ENCODE results near the gene GRM4.

GRM4 gene

DNA sequence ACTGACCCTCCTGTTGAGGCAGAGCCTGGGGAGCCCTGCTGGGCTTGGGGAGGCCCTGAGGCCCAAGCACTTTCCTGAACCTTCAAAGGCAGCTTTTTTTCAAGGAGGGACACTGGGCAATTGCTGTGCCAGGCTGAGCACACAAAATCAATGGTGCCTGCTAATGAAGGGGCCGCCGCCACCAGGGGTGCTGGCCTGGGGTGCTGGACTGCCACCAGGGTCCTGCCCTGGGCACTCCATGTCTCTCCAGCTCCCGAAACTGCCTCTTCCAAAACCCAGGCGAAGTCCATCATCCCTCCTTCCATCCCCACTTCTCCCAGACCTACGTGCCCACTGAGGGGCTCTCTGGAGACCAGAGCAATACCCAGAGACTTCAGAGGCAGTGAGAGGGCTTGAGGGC is 145.6 kb downstream of the GRM4 start:
- no peak overlapping the region for H3K4me3 ChIP-seq (ENCODE audit: low read length)
- H3K36me3 ChIP-seq (ENCODE audit: insufficient read depth, low read length), result no peaks in the 10 kb centered on the region
- H3K27me3 ChIP-seq (ENCODE audit: control insufficient read depth, insufficient read depth, low read length), result peaks cover 56% of the 10 kb centered on the region
- H3K9me3 ChIP-seq (replicated peaks; ENCODE audit: low read length), result no peaks in the 10 kb centered on the region
- H3K9ac ChIP-seq (ENCODE audit: low read depth, low read length), result no peak overlapping the region
- no peaks in the 10 kb centered on the region for H3K4me1 ChIP-seq (ENCODE audit: control insufficient read depth, insufficient read depth, low read length)
- no peak overlapping the region for H3K4me2 ChIP-seq (ENCODE audit: low read length)

DNA sequence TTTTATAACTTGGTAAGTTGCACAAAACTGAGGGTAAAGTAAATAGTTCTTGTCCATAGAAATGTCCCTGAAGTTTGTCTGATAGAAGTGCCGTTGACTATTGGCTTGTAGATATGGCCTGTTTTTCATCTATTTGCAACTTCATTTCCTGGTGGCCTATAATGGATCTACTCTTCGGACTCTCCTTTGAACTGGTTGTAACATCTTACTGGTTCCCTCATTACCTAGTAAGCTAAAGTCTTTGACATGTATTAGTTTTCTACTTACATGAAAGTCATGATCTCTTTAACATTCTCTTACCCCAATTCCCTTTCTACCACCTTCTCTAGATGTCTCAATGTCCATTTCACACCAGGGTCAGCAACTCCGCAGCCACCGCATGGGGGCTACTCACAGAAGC is 146.3 kb downstream of the GRM4 start:
- no peak overlapping the region for H3K4me3 ChIP-seq (ENCODE audit: low read length)
- H3K9me3 ChIP-seq (replicated peaks; ENCODE audit: low read length), result no peaks in the 10 kb centered on the region
- H3K4me2 ChIP-seq (ENCODE audit: low read length), result no peak overlapping the region
- peaks cover 56% of the 10 kb centered on the region for H3K27me3 ChIP-seq (ENCODE audit: control insufficient read depth, insufficient read depth, low read length)
- H3K4me1 ChIP-seq (ENCODE audit: control insufficient read depth, insufficient read depth, low read length), result no peaks in the 10 kb centered on the region
- H3K9ac ChIP-seq (ENCODE audit: low read depth, low read length), result no peak overlapping the region
- no peaks in the 10 kb centered on the region for H3K36me3 ChIP-seq (ENCODE audit: insufficient read depth, low read length)

DNA sequence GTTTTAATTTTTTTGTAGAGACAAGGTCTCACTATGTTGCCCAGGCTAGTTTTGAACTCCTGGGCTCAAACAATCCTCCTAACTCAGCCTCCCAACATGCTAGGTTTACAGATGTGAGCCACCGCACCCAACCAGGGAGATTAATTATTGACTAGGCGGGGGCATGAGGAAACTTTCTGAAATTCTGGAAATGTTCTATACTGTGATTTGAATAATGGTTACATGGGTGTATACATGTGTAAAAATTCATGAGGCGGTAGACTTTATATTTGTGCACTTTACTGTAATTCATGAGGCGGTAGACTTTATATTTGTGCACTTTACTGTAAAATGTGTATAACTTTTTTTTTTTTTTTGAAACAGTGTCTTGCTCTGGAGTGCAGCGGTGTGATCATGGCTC is 147.2 kb downstream of the GRM4 start:
- H3K4me1 ChIP-seq (ENCODE audit: control insufficient read depth, insufficient read depth, low read length), result no peaks in the 10 kb centered on the region
- H3K4me2 ChIP-seq (ENCODE audit: low read length), result no peak overlapping the region
- no peak overlapping the region for H3K4me3 ChIP-seq (ENCODE audit: low read length)
- peaks cover 63% of the 10 kb centered on the region for H3K27me3 ChIP-seq (ENCODE audit: control insufficient read depth, insufficient read depth, low read length)
- no peak overlapping the region for H3K9ac ChIP-seq (ENCODE audit: low read depth, low read length)
- no peaks in the 10 kb centered on the region for H3K9me3 ChIP-seq (replicated peaks; ENCODE audit: low read length)
- no peaks in the 10 kb centered on the region for H3K36me3 ChIP-seq (ENCODE audit: insufficient read depth, low read length)

DNA sequence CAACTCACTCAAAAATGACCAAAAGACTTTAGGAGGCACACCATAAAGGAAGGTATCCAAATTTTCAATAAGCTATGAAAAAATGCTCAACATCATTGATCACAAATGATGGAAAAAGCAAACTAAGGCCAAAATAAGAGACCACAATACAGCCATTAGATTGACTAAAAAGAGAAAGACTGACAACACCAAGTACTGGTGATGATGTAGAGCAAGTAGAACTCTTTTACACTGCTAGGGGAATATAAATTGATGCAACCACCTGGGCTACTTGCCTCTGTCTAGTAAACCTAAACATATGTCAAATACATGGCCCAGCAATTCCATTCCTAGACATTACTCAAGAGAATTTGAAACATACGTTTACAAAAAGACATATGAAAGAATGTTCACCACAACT is 148.6 kb downstream of the GRM4 start:
- Histone ChIP-seq H3K36me3 (ENCODE audit: insufficient read depth, low read length) (no peaks in the 10 kb centered on the region), H3K9me3 (replicated peaks; ENCODE audit: low read length) (no peaks in the 10 kb centered on the region), H3K27me3 (ENCODE audit: control insufficient read depth, insufficient read depth, low read length) (peaks cover 72% of the 10 kb centered on the region), H3K9ac (ENCODE audit: low read depth, low read length) (no peak overlapping the region), H3K4me2 (ENCODE audit: low read length) (no peak overlapping the region), H3K4me3 (ENCODE audit: low read length) (no peak overlapping the region), H3K4me1 (ENCODE audit: control insufficient read depth, insufficient read depth, low read length) (no peaks in the 10 kb centered on the region)

DNA sequence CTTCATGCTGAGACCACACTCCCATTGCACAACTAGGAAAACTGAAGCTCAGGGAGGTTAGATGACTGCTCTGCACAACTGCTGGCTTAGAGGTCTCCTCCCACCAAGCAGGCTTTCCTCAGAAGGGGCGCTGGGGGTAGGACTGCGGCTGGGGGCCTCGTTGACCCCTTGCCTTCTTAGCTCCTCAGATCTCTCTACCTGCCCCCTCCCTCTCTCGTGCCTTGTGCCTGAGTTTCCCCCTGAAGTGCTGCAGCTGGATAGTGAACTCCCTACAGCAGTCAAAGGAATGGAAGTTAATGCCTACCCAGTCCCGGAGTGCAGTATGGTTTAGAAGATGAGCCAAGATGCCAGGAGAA is 149.8 kb downstream of the GRM4 start:
- H3K4me3 ChIP-seq (ENCODE audit: low read length), result no peak overlapping the region
- H3K9me3 ChIP-seq (replicated peaks; ENCODE audit: low read length), result no peaks in the 10 kb centered on the region
- H3K4me2 ChIP-seq (ENCODE audit: low read length), result no peak overlapping the region
- no peaks in the 10 kb centered on the region for H3K36me3 ChIP-seq (ENCODE audit: insufficient read depth, low read length)
- no peaks in the 10 kb centered on the region for H3K4me1 ChIP-seq (ENCODE audit: control insufficient read depth, insufficient read depth, low read length)
- no peak overlapping the region for H3K9ac ChIP-seq (ENCODE audit: low read depth, low read length)
- H3K27me3 ChIP-seq (ENCODE audit: control insufficient read depth, insufficient read depth, low read length), result peaks cover 80% of the 10 kb centered on the region

DNA sequence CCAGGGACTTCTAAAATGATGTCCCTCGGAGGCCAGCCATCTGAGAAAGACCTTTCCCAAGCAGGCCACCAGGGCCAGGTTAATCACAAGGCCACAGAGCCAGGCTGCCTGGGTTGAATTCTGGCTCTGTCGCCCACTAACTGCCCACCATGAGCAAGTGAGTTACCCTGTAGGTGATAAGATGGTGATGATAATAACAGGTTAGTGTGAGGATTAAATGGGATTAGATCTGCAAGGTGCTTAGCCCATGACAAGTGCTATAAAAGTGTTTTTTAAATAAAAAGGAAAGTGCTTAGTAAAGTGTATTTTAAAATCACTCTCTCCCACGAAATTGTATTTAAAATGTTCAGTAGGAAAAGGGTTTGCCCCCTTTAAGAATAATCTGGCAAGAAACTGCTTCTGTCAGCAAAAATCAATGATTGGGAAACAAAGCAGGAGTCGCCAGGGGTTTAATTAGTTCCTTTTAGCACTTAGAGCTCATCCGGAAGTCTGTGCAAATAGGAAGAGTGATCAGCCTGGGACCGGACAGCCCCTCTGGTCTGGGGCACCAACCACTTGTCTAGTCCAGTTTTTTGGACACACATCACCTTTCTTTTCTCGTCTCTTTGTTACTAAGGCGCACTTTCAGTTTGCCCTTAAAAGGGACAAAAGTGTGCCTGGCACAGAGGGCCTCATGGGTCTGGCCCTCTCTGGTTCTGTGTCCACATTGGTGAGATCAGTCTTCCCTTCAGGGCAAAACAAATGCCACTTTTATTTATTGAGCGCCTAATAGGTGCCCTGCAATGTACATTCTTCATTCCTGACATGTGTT is 150.4 kb downstream of the GRM4 start:
- Histone ChIP-seq H3K36me3 (ENCODE audit: insufficient read depth, low read length) (no peaks in the 10 kb centered on the region), H3K4me1 (ENCODE audit: control insufficient read depth, insufficient read depth, low read length) (no peaks in the 10 kb centered on the region), H3K27me3 (ENCODE audit: control insufficient read depth, insufficient read depth, low read length) (peaks cover 79% of the 10 kb centered on the region), H3K4me2 (ENCODE audit: low read length) (no peak overlapping the region), H3K4me3 (ENCODE audit: low read length) (no peak overlapping the region), H3K9ac (ENCODE audit: low read depth, low read length) (no peak overlapping the region), H3K9me3 (replicated peaks; ENCODE audit: low read length) (no peaks in the 10 kb centered on the region)

- H3K9me3 ChIP-seq (replicated peaks; ENCODE audit: low read length), result no peaks in the 10 kb centered on the region
- H3K36me3 ChIP-seq (ENCODE audit: insufficient read depth, low read length), result no peaks in the 10 kb centered on the region
- no peak overlapping the region for H3K4me3 ChIP-seq (ENCODE audit: low read length)
- no peak overlapping the region for H3K4me2 ChIP-seq (ENCODE audit: low read length)
- H3K27me3 ChIP-seq (ENCODE audit: control insufficient read depth, insufficient read depth, low read length), result peaks cover 75% of the 10 kb centered on the region
- H3K9ac ChIP-seq (ENCODE audit: low read depth, low read length), result no peak overlapping the region
- no peaks in the 10 kb centered on the region for H3K4me1 ChIP-seq (ENCODE audit: control insufficient read depth, insufficient read depth, low read length)
Measured at GRCh38 chr6:33994472-33995308, 151.2 kb downstream of the GRM4 start.

GRCh38 chr6:33993653-33994471 is 152.0 kb downstream of the GRM4 start:
- no peaks in the 10 kb centered on the region for H3K36me3 ChIP-seq (ENCODE audit: insufficient read depth, low read length)
- peaks cover 71% of the 10 kb centered on the region for H3K27me3 ChIP-seq (ENCODE audit: control insufficient read depth, insufficient read depth, low read length)
- no peak overlapping the region for H3K4me2 ChIP-seq (ENCODE audit: low read length)
- H3K4me3 ChIP-seq (ENCODE audit: low read length), result no peak overlapping the region
- H3K4me1 ChIP-seq (ENCODE audit: control insufficient read depth, insufficient read depth, low read length), result no peaks in the 10 kb centered on the region
- H3K9ac ChIP-seq (ENCODE audit: low read depth, low read length), result no peak overlapping the region
- no peaks in the 10 kb centered on the region for H3K9me3 ChIP-seq (replicated peaks; ENCODE audit: low read length)

DNA sequence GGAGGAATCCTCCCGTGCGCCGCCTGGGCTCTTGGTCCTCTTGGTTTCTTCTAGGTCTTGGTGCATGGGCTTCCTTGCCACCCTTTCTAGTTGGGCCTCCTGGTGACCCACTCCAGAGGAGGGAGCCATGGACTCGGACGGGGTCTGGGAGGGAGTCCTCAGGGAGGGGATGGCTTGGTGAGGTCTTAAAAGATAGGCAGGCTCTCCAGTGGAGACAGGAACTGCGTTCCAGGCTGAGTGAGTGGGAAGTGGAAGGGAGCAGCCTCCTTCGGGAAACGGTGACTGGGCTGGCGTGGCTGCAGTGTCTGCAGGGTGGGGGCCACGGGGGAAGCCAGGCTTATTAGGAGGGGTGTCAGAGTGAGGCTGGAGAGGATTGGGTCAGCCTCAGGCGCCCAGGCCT is 152.8 kb downstream of the GRM4 start:
- Histone ChIP-seq H3K4me3 (ENCODE audit: low read length) (no peak overlapping the region), H3K9me3 (replicated peaks; ENCODE audit: low read length) (no peaks in the 10 kb centered on the region), H3K27me3 (ENCODE audit: control insufficient read depth, insufficient read depth, low read length) (peaks cover 71% of the 10 kb centered on the region), H3K9ac (ENCODE audit: low read depth, low read length) (no peak overlapping the region), H3K36me3 (ENCODE audit: insufficient read depth, low read length) (no peaks in the 10 kb centered on the region), H3K4me1 (ENCODE audit: control insufficient read depth, insufficient read depth, low read length) (no peaks in the 10 kb centered on the region), H3K4me2 (ENCODE audit: low read length) (no peak overlapping the region)

DNA sequence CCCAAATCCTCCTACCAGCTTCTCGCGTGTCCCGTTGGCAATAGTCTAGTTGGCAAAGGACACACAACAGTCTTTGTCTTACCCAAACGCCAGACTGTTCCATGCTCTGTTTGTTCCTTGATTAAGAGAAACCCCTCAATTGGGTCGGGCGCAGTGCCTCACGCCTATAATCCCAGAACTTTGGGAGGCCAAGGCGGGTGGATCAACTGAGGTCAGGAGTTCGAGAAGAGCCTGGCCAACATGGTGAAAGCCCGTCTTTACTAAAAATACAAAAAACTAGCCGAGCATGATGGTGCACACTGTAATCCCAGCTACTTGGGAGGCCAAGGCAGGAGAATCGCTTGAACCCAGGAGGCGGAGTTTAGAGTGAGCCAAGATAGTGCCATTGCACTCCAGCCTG is 153.7 kb downstream of the GRM4 start:
- H3K4me2 ChIP-seq (ENCODE audit: low read length), result no peak overlapping the region
- H3K9ac ChIP-seq (ENCODE audit: low read depth, low read length), result no peak overlapping the region

GRCh38 chr6:33991610-33992009 is 154.3 kb downstream of the GRM4 start:
- Histone ChIP-seq H3K4me2 (ENCODE audit: low read length) (no peak overlapping the region), H3K9me3 (replicated peaks; ENCODE audit: low read length) (no peaks in the 10 kb centered on the region), H3K9ac (ENCODE audit: low read depth, low read length) (no peak overlapping the region), H3K4me1 (ENCODE audit: control insufficient read depth, insufficient read depth, low read length) (no peaks in the 10 kb centered on the region), H3K4me3 (ENCODE audit: low read length) (no peak overlapping the region), H3K27me3 (ENCODE audit: control insufficient read depth, insufficient read depth, low read length) (peaks cover 71% of the 10 kb centered on the region), H3K36me3 (ENCODE audit: insufficient read depth, low read length) (no peaks in the 10 kb centered on the region)

More for the DNA sequence above, 153.7 kb downstream of the GRM4 start:
- H3K9me3 ChIP-seq (replicated peaks; ENCODE audit: low read length), result no peaks in the 10 kb centered on the region
- H3K4me3 ChIP-seq (ENCODE audit: low read length), result no peak overlapping the region
- peaks cover 70% of the 10 kb centered on the region for H3K27me3 ChIP-seq (ENCODE audit: control insufficient read depth, insufficient read depth, low read length)
- no peaks in the 10 kb centered on the region for H3K36me3 ChIP-seq (ENCODE audit: insufficient read depth, low read length)
- no peaks in the 10 kb centered on the region for H3K4me1 ChIP-seq (ENCODE audit: control insufficient read depth, insufficient read depth, low read length)

Measured in skeletal muscle satellite cell (primary cell).